SK-N-SH (cell line): ENCODE measurements around the gene RBP3. TPM values are rescaled to one million over a fixed set of nuclear protein-coding genes. Genes with fewer than 3 reads are reported as not detected.

ENCODE experiments used
- CTCF ChIA-PET: fragments of 300-600, 350-600 bp; formaldehyde crosslinking; extraction: SDS; loops from one replicate; lab custom pipeline; 2021; lab: Yijun Ruan, JAX
- POLR2A ChIA-PET: fragments of 350-600 bp; sonication (Branson Sonifier 250); formaldehyde crosslinking; extraction: SDS; loops from one replicate; lab custom pipeline; 2020; ENCODE audit warnings: antibody characterized with exemption, inconsistent platforms; lab: Yijun Ruan, JAX
- DNase-seq: peaks from one replicate; pipeline ENCODE4 v3.0.0; 2012
- H2AFZ ChIP-seq: fragments of 200-600 bp; sonication (generic); 2 replicates; pipeline ENCODE4 v1.8.1; 2016; ENCODE audit warnings: antibody characterized with exemption, mild to moderate bottlenecking, low read depth
- H3F3A ChIP-seq: fragments of 200-600 bp; sonication (generic); replicated peaks from 2 replicates; pipeline ENCODE3; 2016; ENCODE audit warnings: antibody characterized with exemption, mild to moderate bottlenecking; ENCODE audit not compliant: insufficient read depth
- H3K27ac ChIP-seq, 2 experiments: fragments of 200-500 bp in 1 of 2; fragments of 200-600 bp in 1 of 2; sonication (Bioruptor generic) in 1 of 2; sonication (generic), shearing (Covaris generic) in 1 of 2; 2 replicates each; pipeline versions ENCODE4 v1.5.1 to v1.6.1; 2014 to 2016; ENCODE audit warnings: low read depth in 2 of 2, inconsistent platforms in 1 of 2, low read length in 1 of 2, mild to moderate bottlenecking in 1 of 2, mixed read lengths in 1 of 2
- H3K27me3 ChIP-seq: fragments of 200-600 bp; sonication (generic), shearing (Covaris generic); 2 replicates; pipeline ENCODE4 v1.6.1; 2016; ENCODE audit warnings: mixed run types; ENCODE audit not compliant: insufficient read depth
- H3K36me3 ChIP-seq, 2 experiments: fragments of 200-500 bp in 1 of 2; fragments of 200-600 bp in 1 of 2; sonication (Bioruptor generic) in 1 of 2; sonication (generic) in 1 of 2; replicated peaks in 1 of 2; 2 replicates each; pipeline versions ENCODE3 to v1.5.1; 2014 to 2016; ENCODE audit warnings: low read length in 1 of 2, mild to moderate bottlenecking in 1 of 2; ENCODE audit not compliant: insufficient read depth in 2 of 2, control insufficient read depth in 1 of 2
- H3K4me1 ChIP-seq, 2 experiments: fragments of 200-500 bp in 1 of 2; fragments of 200-600 bp in 1 of 2; sonication (Bioruptor generic) in 1 of 2; sonication (generic), shearing (Covaris generic) in 1 of 2; 2 replicates each; pipeline versions ENCODE4 v1.5.1 to v1.6.1; 2014 to 2016; ENCODE audit warnings: low read depth in 1 of 2, low read length in 1 of 2, mixed run types in 1 of 2; ENCODE audit not compliant: insufficient read depth in 2 of 2, control insufficient read depth in 1 of 2
- H3K4me2 ChIP-seq: fragments of 200-600 bp; sonication (generic), shearing (Covaris generic); 2 replicates; pipeline ENCODE4 v1.6.1; 2017; ENCODE audit warnings: mixed run types
- H3K4me3 ChIP-seq, 2 experiments: fragments of 200-500 bp in 1 of 2; fragments of 200-600 bp in 1 of 2; sonication (Bioruptor generic) in 1 of 2; sonication (generic), shearing (Covaris generic) in 1 of 2; 2 replicates each; pipeline versions ENCODE4 v1.5.1 to v1.8.1; 2014 to 2016; ENCODE audit warnings: low read depth in 2 of 2, inconsistent platforms in 1 of 2, low read length in 1 of 2, mild to moderate bottlenecking in 1 of 2, mixed read lengths in 1 of 2, moderate library complexity in 1 of 2
- H3K79me2 ChIP-seq: fragments of 200-600 bp; sonication (generic); 2 replicates; pipeline ENCODE4 v1.8.1; 2017; ENCODE audit warnings: mild to moderate bottlenecking; ENCODE audit not compliant: insufficient read depth
- H3K9ac ChIP-seq: fragments of 200-600 bp; sonication (generic); 2 replicates; pipeline ENCODE4 v1.6.1; 2017; ENCODE audit warnings: mixed run types
- H3K9me2 ChIP-seq: fragments of 200-600 bp; sonication (generic); 2 replicates; pipeline ENCODE4 v1.6.1; 2017; ENCODE audit warnings: mixed run types
- H3K9me3 ChIP-seq: fragments of 200-600 bp; sonication (generic); 2 replicates; pipeline ENCODE4 v1.6.1; 2017; ENCODE audit warnings: mixed run types, mild to moderate bottlenecking, moderate library complexity
- H4K20me1 ChIP-seq: fragments of 200-600 bp; sonication (generic); 2 replicates; pipeline ENCODE4 v1.6.1; 2017; ENCODE audit warnings: mild to moderate bottlenecking, mixed run types; ENCODE audit not compliant: insufficient read depth
- ELF1 ChIP-seq: IDR thresholded peaks from 2 replicates; pipeline ENCODE4 v1.4.0; 2012
- EZH2phosphoT487 ChIP-seq: fragments of 200-600 bp; sonication (generic); IDR thresholded peaks from 2 replicates; pipeline ENCODE4 v1.6.1; 2017; ENCODE audit warnings: low read depth, mixed run types, mild to moderate bottlenecking, antibody characterized with exemption, moderate library complexity, borderline replicate concordance
- FOXJ3 ChIP-seq: sonication (generic); formaldehyde crosslinking; IDR thresholded peaks from 2 replicates; pipeline ENCODE4 v1.5.1; 2020; ENCODE audit warnings: mild to moderate bottlenecking, missing genetic modification reagents
- FOXM1 ChIP-seq: IDR thresholded peaks from 2 replicates; pipeline ENCODE4 v1.4.0; 2012; ENCODE audit warnings: low read depth, mild to moderate bottlenecking
- GABPA ChIP-seq: IDR thresholded peaks from 2 replicates; pipeline ENCODE4 v1.4.0; 2012; ENCODE audit warnings: low read depth, mild to moderate bottlenecking
- JUND ChIP-seq: IDR thresholded peaks from 2 replicates; pipeline ENCODE4 v1.4.0; 2012
- MEF2A ChIP-seq: IDR thresholded peaks from 2 replicates; pipeline ENCODE4 v1.4.0; 2012; ENCODE audit warnings: low read depth, borderline replicate concordance
- MXI1 ChIP-seq: IDR thresholded peaks from 2 replicates; pipeline ENCODE4 v1.6.1; 2012; ENCODE audit warnings: mild to moderate bottlenecking, low read depth, low read length, improper control_type of control experiment
- NFIC ChIP-seq: IDR thresholded peaks from 2 replicates; pipeline ENCODE4 v1.4.0; 2012; ENCODE audit warnings: borderline replicate concordance
- NRF1 ChIP-seq: IDR thresholded peaks from 2 replicates; pipeline ENCODE4 v1.6.1; 2012; ENCODE audit warnings: low read depth, mild to moderate bottlenecking, low read length
- POLR2AphosphoS5 ChIP-seq: IDR thresholded peaks from 2 replicates; pipeline ENCODE4 v1.6.1; 2012; ENCODE audit warnings: low read depth, low read length
- RCOR1 ChIP-seq: fragments of 150-350 bp; IDR thresholded peaks from 2 replicates; pipeline ENCODE4 v1.6.1; 2017; ENCODE audit warnings: antibody characterized with exemption, low read length
- RXRA ChIP-seq: IDR thresholded peaks from 2 replicates; pipeline ENCODE4 v1.4.0; 2012; ENCODE audit warnings: low read depth, mild to moderate bottlenecking, borderline replicate concordance
- SMC3 ChIP-seq: IDR thresholded peaks from 2 replicates; pipeline ENCODE4 v1.6.1; 2012; ENCODE audit warnings: low read depth, low read length, improper control_type of control experiment
- TCF12 ChIP-seq: IDR thresholded peaks from 2 replicates; pipeline ENCODE4 v1.4.0; 2012
- YY1 ChIP-seq: IDR thresholded peaks from 2 replicates; pipeline ENCODE4 v1.4.0; 2012; ENCODE audit warnings: low read depth, mild to moderate bottlenecking
- WGBS: methylation state at CpG from one replicate; pipeline ENCODE4 v1.1.6; 2017; ENCODE audit warnings: low lambda C conversion rate; 5-methylcytosine and 5-hydroxymethylcytosine counted together
- polyA plus RNA-seq, 3 experiments: library from polyadenylated mRNA; depleted of rRNA; stranded (reverse); fragments of >200 nt; gene quantifications; 2 replicates each; pipeline ENCODE4 v1.2.3, GENCODE V29; 2012
- TF ChIP-seq, protein P1 (sequence below): IDR thresholded peaks from 2 replicates; pipeline ENCODE4 v1.4.0; 2012; ENCODE audit warnings: low read depth, borderline replicate concordance
- TF ChIP-seq, protein P2 (sequence below): IDR thresholded peaks from 2 replicates; pipeline ENCODE4; 2012
- TF ChIP-seq, protein P3 (sequence below): fragments of 150-350 bp; IDR thresholded peaks from 2 replicates; pipeline ENCODE4 v1.6.1; 2016; ENCODE audit warnings: mild to moderate bottlenecking, low read depth, low read length
- TF ChIP-seq, protein P4 (sequence below): IDR thresholded peaks from 2 replicates; pipeline ENCODE4 v1.4.0; 2012; ENCODE audit warnings: low read depth

Gene RBP3
- polyA plus RNA-seq, 1 of the 3 experiments (the other 2 are of a cell fraction), result not detected

DNA sequence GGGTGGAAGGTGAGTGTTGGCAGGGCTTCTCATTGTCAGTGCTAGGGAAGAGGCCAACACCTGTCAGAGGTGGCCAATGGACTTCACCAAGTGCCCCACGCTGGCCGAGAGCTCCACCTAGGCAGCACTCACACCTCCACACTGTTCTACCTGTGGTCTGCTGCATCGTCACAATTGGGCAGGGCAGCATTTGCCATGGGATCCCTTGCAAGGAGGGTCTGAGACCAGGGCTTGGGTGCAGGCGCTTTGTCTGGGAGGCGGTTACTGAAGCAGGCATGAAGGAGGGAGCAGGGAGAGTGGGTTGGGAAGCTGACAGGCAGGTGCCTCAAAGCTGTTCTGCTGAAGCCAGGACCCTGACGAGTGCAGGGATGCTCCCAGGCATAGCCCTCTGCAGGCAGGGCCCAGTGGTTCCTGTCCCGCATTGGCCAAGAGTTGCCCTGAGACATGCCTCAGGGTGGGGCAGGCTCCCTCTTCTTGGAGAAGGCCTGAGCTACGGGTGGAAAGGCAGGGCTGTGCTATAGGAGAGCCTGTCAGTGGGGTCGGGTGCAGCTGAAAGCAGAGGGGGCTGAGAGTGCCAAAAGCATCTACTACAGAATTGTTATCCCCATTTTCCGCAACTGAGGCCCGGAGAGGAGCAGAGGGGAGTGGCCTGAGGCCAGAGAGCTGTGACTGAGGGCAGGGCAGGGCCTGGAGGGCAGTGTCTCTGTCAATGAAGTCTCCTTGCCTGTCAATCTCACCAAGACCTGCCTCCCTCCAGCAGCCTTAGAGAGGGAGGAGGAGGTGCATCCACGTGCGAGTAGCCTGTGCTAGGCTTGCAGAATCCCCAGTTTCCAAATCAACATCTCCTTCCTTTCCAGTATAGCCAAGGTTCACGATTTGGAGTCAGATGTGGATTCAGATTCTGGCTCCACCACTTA lies 4.0 kb downstream of the RBP3 start:
- H3K4me2 ChIP-seq, result no peak overlapping the region
- no peaks in the 10 kb centered on the region for H3F3A ChIP-seq
- H3K79me2 ChIP-seq, result no peaks in the 10 kb centered on the region
- H3K36me3 ChIP-seq, result no peaks in the 10 kb centered on the region
- no peak for TF ChIP-seq MEF2A
- TF ChIP-seq POLR2AphosphoS5, result no peak
- no peak for TF ChIP-seq NFIC
- TF ChIP-seq FOXM1, result no peak
- TF ChIP-seq, protein P1, sequence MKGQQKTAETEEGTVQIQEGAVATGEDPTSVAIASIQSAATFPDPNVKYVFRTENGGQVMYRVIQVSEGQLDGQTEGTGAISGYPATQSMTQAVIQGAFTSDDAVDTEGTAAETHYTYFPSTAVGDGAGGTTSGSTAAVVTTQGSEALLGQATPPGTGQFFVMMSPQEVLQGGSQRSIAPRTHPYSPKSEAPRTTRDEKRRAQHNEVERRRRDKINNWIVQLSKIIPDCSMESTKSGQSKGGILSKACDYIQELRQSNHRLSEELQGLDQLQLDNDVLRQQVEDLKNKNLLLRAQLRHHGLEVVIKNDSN, result no peak
- TF ChIP-seq JUND, result no peak
- no peak for TF ChIP-seq EZH2phosphoT487
- no peak for TF ChIP-seq GABPA
- no peak for TF ChIP-seq NRF1
- no peak for TF ChIP-seq ELF1
- TF ChIP-seq RCOR1, result no peak
- TF ChIP-seq, protein P2, sequence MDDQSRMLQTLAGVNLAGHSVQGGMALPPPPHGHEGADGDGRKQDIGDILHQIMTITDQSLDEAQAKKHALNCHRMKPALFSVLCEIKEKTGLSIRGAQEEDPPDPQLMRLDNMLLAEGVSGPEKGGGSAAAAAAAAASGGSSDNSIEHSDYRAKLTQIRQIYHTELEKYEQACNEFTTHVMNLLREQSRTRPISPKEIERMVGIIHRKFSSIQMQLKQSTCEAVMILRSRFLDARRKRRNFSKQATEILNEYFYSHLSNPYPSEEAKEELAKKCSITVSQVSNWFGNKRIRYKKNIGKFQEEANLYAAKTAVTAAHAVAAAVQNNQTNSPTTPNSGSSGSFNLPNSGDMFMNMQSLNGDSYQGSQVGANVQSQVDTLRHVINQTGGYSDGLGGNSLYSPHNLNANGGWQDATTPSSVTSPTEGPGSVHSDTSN, result no peak
- no peak for TF ChIP-seq RXRA
- no peak for TF ChIP-seq TCF12
- H3K9me3 ChIP-seq, result no peaks in the 10 kb centered on the region
- no peak overlapping the region for H3K4me3 ChIP-seq
- H3K9ac ChIP-seq, result no peak overlapping the region
- H3K27ac ChIP-seq, result no peak overlapping the region
- H4K20me1 ChIP-seq, result no peaks in the 10 kb centered on the region
- ChIA-PET POLR2A (no interaction called here), CTCF (interaction anchor here (0.8 to 4.5 kb wide), 4 partner anchors 9 to 327 kb away, joined by 3 to 23 read pairs (median 9); no protein-coding TSS in a partner anchor)
- no peaks in the 10 kb centered on the region for H3K9me2 ChIP-seq
- peaks cover 10% of the 10 kb centered on the region for H3K27me3 ChIP-seq
- no peak overlapping the region for H2AFZ ChIP-seq
- peaks cover 0 to 23% of the 10 kb centered on the region in 2 experiments; a peak in 2 of 4 replicates for H3K4me1 ChIP-seq
- no peak for DNase-seq
- WGBS, result 56% methylated on average over 13 of the region's 14 CpGs

DNA sequence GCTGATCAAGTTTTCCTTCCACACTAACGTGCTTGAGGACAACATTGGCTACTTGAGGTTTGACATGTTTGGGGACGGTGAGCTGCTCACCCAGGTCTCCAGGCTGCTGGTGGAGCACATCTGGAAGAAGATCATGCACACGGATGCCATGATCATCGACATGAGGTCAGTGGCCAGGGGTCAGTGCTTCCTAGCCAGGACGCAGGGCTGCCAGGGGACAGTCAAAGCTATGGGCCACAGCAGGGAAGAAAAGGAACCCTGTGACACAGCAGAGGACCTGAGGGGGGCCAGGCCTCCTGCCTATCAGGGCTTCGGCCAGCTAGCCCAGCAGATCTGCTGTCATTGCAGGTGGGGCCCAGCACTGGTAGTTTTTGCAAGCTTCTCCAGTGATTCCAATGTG lies 5.2 kb downstream of the RBP3 start:
- no peaks in the 10 kb centered on the region for H3F3A ChIP-seq
- H3K79me2 ChIP-seq, result no peaks in the 10 kb centered on the region
- H3K4me1 ChIP-seq, result peaks cover 0 to 11% of the 10 kb centered on the region in 2 experiments; a peak in 1 of 4 replicates
- 61% methylated on average over 6 of the region's 6 CpGs for WGBS
- no peaks in the 10 kb centered on the region for H4K20me1 ChIP-seq
- H3K9me3 ChIP-seq, result no peaks in the 10 kb centered on the region
- TF ChIP-seq YY1 (no peak), NFIC (no peak), MEF2A (no peak), SMC3 (no peak), FOXJ3 (no peak), MXI1 (no peak)
- TF ChIP-seq, protein P3, sequence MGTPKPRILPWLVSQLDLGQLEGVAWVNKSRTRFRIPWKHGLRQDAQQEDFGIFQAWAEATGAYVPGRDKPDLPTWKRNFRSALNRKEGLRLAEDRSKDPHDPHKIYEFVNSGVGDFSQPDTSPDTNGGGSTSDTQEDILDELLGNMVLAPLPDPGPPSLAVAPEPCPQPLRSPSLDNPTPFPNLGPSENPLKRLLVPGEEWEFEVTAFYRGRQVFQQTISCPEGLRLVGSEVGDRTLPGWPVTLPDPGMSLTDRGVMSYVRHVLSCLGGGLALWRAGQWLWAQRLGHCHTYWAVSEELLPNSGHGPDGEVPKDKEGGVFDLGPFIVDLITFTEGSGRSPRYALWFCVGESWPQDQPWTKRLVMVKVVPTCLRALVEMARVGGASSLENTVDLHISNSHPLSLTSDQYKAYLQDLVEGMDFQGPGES, result no peak
- TF ChIP-seq, protein P4, sequence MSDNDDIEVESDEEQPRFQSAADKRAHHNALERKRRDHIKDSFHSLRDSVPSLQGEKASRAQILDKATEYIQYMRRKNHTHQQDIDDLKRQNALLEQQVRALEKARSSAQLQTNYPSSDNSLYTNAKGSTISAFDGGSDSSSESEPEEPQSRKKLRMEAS, result no peak
- TF ChIP-seq, protein P1, result no peak
- no peak overlapping the region for H3K4me2 ChIP-seq
- CTCF ChIA-PET, result interaction anchor here (1.0 to 4.5 kb wide), 5 partner anchors 8 to 328 kb away, joined by 3 to 23 read pairs (median 5); no protein-coding TSS in a partner anchor
- no peaks in the 10 kb centered on the region for H3K36me3 ChIP-seq
- H3K27me3 ChIP-seq, result peaks cover 10% of the 10 kb centered on the region
- POLR2A ChIA-PET, result no interaction called here
- no peak for DNase-seq
- no peak overlapping the region for H3K9ac ChIP-seq
- H3K27ac ChIP-seq, result no peak overlapping the region
- H3K9me2 ChIP-seq, result no peaks in the 10 kb centered on the region
- H3K4me3 ChIP-seq, result no peak overlapping the region
- no peak overlapping the region for H2AFZ ChIP-seq
